RWPE2 (cell line): Measurements from ENCODE around the gene CTNND2.
"Not testable (repeated sequence)": the region's sequence is repeated elsewhere in the genome, so short reads cannot be mapped to it uniquely, and the experiment has no call there.

ENCODE experiments used
- ATAC-seq: fragments of 200-7000 bp; cut with Tn5 transposase; 3 replicates; pipeline ENCODE4 v1.9.1; 2021; ENCODE audit warnings: low read depth
- DNase-seq: peaks from one replicate; pipeline ENCODE4 v3.0.0-alpha.2; 2020; ENCODE audit warnings: low spot score
- H3K27ac ChIP-seq: fragments of 450-650 bp; 2 replicates; pipeline ENCODE4 v1.5.1; 2017; ENCODE audit warnings: mild to moderate bottlenecking; ENCODE audit not compliant: poor library complexity, severe bottlenecking
- H3K27me3 ChIP-seq: fragments of 250-450 bp; sonication (Bioruptor Pico); 2 replicates; pipeline ENCODE4 v1.5.1; 2021; ENCODE audit warnings: mild to moderate bottlenecking, moderate library complexity; ENCODE audit not compliant: insufficient read depth, poor library complexity, severe bottlenecking
- H3K36me3 ChIP-seq: fragments of 250-450 bp; sonication (Bioruptor Pico); 2 replicates; pipeline ENCODE4 v1.5.1; 2020; ENCODE audit warnings: low read depth, mild to moderate bottlenecking, moderate library complexity
- H3K4me1 ChIP-seq: fragments of 250-450 bp; sonication (Bioruptor Pico); 2 replicates; pipeline ENCODE4 v1.5.1; 2021; ENCODE audit warnings: mild to moderate bottlenecking, moderate library complexity; ENCODE audit not compliant: insufficient read depth, poor library complexity, severe bottlenecking
- H3K4me3 ChIP-seq: fragments of 250-450 bp; sonication (Bioruptor Pico); 2 replicates; pipeline ENCODE4 v1.5.1; 2021; ENCODE audit warnings: mild to moderate bottlenecking, moderate library complexity; ENCODE audit not compliant: severe bottlenecking
- H3K9me3 ChIP-seq: fragments of 250-450 bp; sonication (Bioruptor Pico); 2 replicates; pipeline ENCODE4 v1.5.1; 2021; ENCODE audit warnings: mild to moderate bottlenecking, moderate library complexity; ENCODE audit not compliant: severe bottlenecking
- CTCF ChIP-seq: fragments of 450-650 bp; IDR thresholded peaks from one replicate; pipeline ENCODE4 v1.5.1; 2017; ENCODE audit warnings: mild to moderate bottlenecking, moderate library complexity; ENCODE audit not compliant: poor library complexity, severe bottlenecking

Gene CTNND2

GRCh38 chr5:11622785-11623184 lies 281.5 kb downstream of the CTNND2 start:
- no peak for ATAC-seq
- TF ChIP-seq CTCF, result no peak

GRCh38 chr5:11620172-11620571 lies 284.1 kb downstream of the CTNND2 start:
- TF ChIP-seq CTCF, result no peak
- Histone ChIP-seq H3K4me1 (no peaks in the 10 kb centered on the region), H3K27me3 (peaks cover 14% of the 10 kb centered on the region), H3K9me3 (no peaks in the 10 kb centered on the region), H3K4me3 (no peak overlapping the region), H3K36me3 (no peaks in the 10 kb centered on the region), H3K27ac (no peak overlapping the region)
- no peak for ATAC-seq
- no peak for DNase-seq

More at GRCh38 chr5:11622785-11623184, 281.5 kb downstream of the CTNND2 start:
- Histone ChIP-seq H3K27ac (no peak overlapping the region), H3K9me3 (no peaks in the 10 kb centered on the region), H3K27me3 (peaks cover 14% of the 10 kb centered on the region), H3K36me3 (no peaks in the 10 kb centered on the region), H3K4me1 (no peaks in the 10 kb centered on the region), H3K4me3 (no peak overlapping the region)
- no peak for DNase-seq

- H3K27me3 ChIP-seq, result peaks cover 14% of the 10 kb centered on the region
- no peak overlapping the region for H3K27ac ChIP-seq
- H3K36me3 ChIP-seq, result no peaks in the 10 kb centered on the region
- no peak overlapping the region for H3K4me3 ChIP-seq
- DNase-seq (no peak), ATAC-seq (peak; percentile 82)
- peak; percentile 76 for TF ChIP-seq CTCF
- no peaks in the 10 kb centered on the region for H3K4me1 ChIP-seq
- no peaks in the 10 kb centered on the region for H3K9me3 ChIP-seq
Observed at GRCh38 chr5:11619339-11620024, 284.8 kb downstream of the CTNND2 start.

- peak; percentile 65 for ATAC-seq
- Histone ChIP-seq H3K27me3 (peaks cover 6% of the 10 kb centered on the region), H3K9me3 (no peaks in the 10 kb centered on the region), H3K36me3 (no peaks in the 10 kb centered on the region), H3K4me1 (no peaks in the 10 kb centered on the region), H3K27ac (no peak overlapping the region), H3K4me3 (no peak overlapping the region)
- no peak for TF ChIP-seq CTCF
- no peak for DNase-seq
Observed at GRCh38 chr5:11617080-11617479, 287.2 kb downstream of the CTNND2 start.

GRCh38 chr5:11616624-11617023 lies 287.6 kb downstream of the CTNND2 start:
- not testable (repeated sequence) for H3K9me3 ChIP-seq, H3K36me3 ChIP-seq, H3K27me3 ChIP-seq, DNase-seq, H3K4me1 ChIP-seq, ATAC-seq, H3K4me3 ChIP-seq, H3K27ac ChIP-seq
